ENCODE measurements around the gene GAS7. TPM values are rescaled to one million over a fixed set of nuclear protein-coding genes. Genes with fewer than 3 reads are reported as not detected.

GAS7 gene
- total and polyA plus RNA-seq, 10 of the 15 experiments (the other 5 are each of a cell fraction or from before 2014, with no cell fraction given), result 2.3 to 53.4 (median 24.0) TPM

DNA sequence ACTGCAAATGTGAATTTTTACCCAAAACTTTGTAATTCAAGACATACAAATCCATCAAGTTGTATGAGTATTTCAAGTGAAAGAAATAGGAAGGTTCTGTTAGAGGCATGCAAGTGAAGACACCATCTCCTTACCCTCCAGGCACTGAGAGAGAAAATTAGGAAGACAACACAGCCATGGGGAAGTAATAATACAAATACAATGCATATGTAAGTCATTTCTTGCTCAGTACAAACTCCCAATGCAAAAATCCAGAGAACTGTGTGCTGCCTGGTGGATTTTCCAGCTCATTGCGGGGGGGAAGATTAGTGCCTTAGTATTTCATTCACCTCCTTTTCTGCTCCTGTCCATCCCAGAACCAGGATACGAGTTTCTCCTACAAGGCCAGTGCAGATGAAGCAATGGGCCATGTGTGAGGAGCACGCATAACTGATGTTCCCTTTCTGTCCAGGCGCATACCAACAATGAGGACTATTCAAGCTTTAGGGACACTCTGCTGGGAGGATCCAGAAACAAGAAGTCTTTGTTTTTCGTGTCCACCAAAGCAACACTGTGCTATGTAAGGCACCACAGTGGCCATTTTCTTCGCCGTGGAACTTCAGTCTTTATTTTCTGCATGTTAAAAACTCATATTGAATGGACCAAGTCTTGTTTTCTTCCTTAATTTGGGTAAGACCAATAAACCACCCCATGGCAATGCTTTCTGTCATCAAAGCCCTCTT lies 149.6 kb downstream of the GAS7 start:
- H3K4me3 ChIP-seq, result peak overlapping the region; percentile 8; the same call in 1 of the 2 replicates
- H3K27ac ChIP-seq (ENCODE audit: control insufficient read depth, insufficient read depth), result peak overlapping the region; percentile 20
- CTCF ChIA-PET, result interaction anchor here (1.5 kb wide), 1 partner anchor 12 kb away, joined by 3 read pairs; no protein-coding TSS in a partner anchor
- H3K9ac ChIP-seq (ENCODE audit: control insufficient read depth, insufficient read depth, low read length), result no peak overlapping the region
- no peaks in the 10 kb centered on the region for H3K27me3 ChIP-seq (replicated peaks in 1 of 2; ENCODE audit: control insufficient read depth in 2 of 2, insufficient read depth in 2 of 2, low read length in 1 of 2)
- H2AFZ ChIP-seq (ENCODE audit: control insufficient read depth, low read depth, low read length), result no peak overlapping the region
- peaks cover 40% of the 10 kb centered on the region for H3K79me2 ChIP-seq (ENCODE audit: control insufficient read depth, insufficient read depth, low read length)
- no peaks in the 10 kb centered on the region for H4K20me1 ChIP-seq (ENCODE audit: control insufficient read depth, insufficient read depth)
- DNase-seq (ENCODE audit: low read depth, low spot score), result no peak
- H3K4me2 ChIP-seq (ENCODE audit: control insufficient read depth, insufficient read depth), result peak overlapping the region; percentile 0
- RAD21 ChIA-PET (ENCODE audit: unreplicated experiment), result no interaction called here
- H3K36me3 ChIP-seq (ENCODE audit: control insufficient read depth in 2 of 2, insufficient read depth in 2 of 2, low read length in 1 of 2), result no peaks in the 10 kb centered on the region
- POLR2A ChIA-PET, result interaction anchor here (0.6 to 0.7 kb wide), 2 partner anchors 8 to 64 kb away, joined by 3 to 6 read pairs; no protein-coding TSS in a partner anchor
- H3K4me1 ChIP-seq (ENCODE audit: control insufficient read depth, insufficient read depth, low read length), result peaks cover 37% of the 10 kb centered on the region
- intact Hi-C loops (cut with micrococcal nuclease; ENCODE audit: unreplicated experiment), result no loop called here
- ATAC-seq, result no peak
- in situ Hi-C loops (cut with MboI), result loop anchor here (25.0 kb wide), 1 partner anchor 1086 kb away; the partner anchor contains the start of gene PIK3R5
- 95% methylated on average over 7 of the region's 7 CpGs for WGBS (ENCODE audit: insufficient coverage, insufficient replicate concordance, low lambda C conversion rate, missing lambda C conversion rate)
- no peaks in the 10 kb centered on the region for H3K9me3 ChIP-seq (replicated peaks; ENCODE audit: control insufficient read depth, insufficient read depth, low read length)
- FAIRE-seq, result no peak
- SMC1A ChIA-PET (ENCODE audit: uncharacterized antibody, unreplicated experiment), result no interaction called here
- BruUV-seq (replicated peaks), result no TSS peak
- no peak for TF ChIP-seq IKZF1 (conservative IDR thresholded peaks at IDR 0.05)
- TF ChIP-seq POU2F2 (IDR thresholded peaks at IDR 0.05; ENCODE audit: borderline replicate concordance, low read depth, low read length), result no peak
- no peak for TF ChIP-seq RAD51 (IDR thresholded peaks at IDR 0.05)
- TF ChIP-seq MTA2 (IDR thresholded peaks at IDR 0.05; ENCODE audit: low read depth), result no peak
- TF ChIP-seq ESRRA (IDR thresholded peaks at IDR 0.05; ENCODE audit: low read length), result no peak
- no peak for TF ChIP-seq SPI1 (IDR thresholded peaks at IDR 0.05; ENCODE audit: borderline replicate concordance, insufficient read depth, low read depth, low read length)
- TF ChIP-seq, protein P1, sequence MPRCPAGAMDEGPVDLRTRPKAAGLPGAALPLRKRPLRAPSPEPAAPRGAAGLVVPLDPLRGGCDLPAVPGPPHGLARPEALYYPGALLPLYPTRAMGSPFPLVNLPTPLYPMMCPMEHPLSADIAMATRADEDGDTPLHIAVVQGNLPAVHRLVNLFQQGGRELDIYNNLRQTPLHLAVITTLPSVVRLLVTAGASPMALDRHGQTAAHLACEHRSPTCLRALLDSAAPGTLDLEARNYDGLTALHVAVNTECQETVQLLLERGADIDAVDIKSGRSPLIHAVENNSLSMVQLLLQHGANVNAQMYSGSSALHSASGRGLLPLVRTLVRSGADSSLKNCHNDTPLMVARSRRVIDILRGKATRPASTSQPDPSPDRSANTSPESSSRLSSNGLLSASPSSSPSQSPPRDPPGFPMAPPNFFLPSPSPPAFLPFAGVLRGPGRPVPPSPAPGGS (IDR thresholded peaks at IDR 0.05; ENCODE audit: borderline replicate concordance, insufficient read depth, low read depth, low read length, poor library complexity, severe bottlenecking), result no peak
- no peak for TF ChIP-seq CHD4 (IDR thresholded peaks at IDR 0.05)
- TF ChIP-seq, protein P2, sequence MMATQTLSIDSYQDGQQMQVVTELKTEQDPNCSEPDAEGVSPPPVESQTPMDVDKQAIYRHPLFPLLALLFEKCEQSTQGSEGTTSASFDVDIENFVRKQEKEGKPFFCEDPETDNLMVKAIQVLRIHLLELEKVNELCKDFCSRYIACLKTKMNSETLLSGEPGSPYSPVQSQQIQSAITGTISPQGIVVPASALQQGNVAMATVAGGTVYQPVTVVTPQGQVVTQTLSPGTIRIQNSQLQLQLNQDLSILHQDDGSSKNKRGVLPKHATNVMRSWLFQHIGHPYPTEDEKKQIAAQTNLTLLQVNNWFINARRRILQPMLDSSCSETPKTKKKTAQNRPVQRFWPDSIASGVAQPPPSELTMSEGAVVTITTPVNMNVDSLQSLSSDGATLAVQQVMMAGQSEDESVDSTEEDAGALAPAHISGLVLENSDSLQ (IDR thresholded peaks at IDR 0.05), result no peak
- no peak for TF ChIP-seq BHLHE40 (IDR thresholded peaks at IDR 0.05; ENCODE audit: borderline replicate concordance in 1 of 2, low read depth in 2 of 2, low read length in 1 of 2)
- no peak for TF ChIP-seq KAT2A (conservative IDR thresholded peaks at IDR 0.05; ENCODE audit: control insufficient read depth, low read depth, low read length)
- TF ChIP-seq RB1 (IDR thresholded peaks at IDR 0.05; ENCODE audit: borderline replicate concordance), result no peak
- TF ChIP-seq RUNX3 (IDR thresholded peaks at IDR 0.05; ENCODE audit: low read length), result no peak
- TF ChIP-seq ASH2L (IDR thresholded peaks at IDR 0.05; ENCODE audit: borderline replicate concordance, low read depth), result no peak
- TF ChIP-seq, protein P3, sequence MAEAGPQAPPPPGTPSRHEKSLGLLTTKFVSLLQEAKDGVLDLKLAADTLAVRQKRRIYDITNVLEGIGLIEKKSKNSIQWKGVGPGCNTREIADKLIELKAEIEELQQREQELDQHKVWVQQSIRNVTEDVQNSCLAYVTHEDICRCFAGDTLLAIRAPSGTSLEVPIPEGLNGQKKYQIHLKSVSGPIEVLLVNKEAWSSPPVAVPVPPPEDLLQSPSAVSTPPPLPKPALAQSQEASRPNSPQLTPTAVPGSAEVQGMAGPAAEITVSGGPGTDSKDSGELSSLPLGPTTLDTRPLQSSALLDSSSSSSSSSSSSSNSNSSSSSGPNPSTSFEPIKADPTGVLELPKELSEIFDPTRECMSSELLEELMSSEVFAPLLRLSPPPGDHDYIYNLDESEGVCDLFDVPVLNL (IDR thresholded peaks at IDR 0.05; ENCODE audit: low read depth, low read length), result no peak
- TF ChIP-seq GABPA (IDR thresholded peaks at IDR 0.05; ENCODE audit: low read depth), result no peak
- TF ChIP-seq, protein P4, sequence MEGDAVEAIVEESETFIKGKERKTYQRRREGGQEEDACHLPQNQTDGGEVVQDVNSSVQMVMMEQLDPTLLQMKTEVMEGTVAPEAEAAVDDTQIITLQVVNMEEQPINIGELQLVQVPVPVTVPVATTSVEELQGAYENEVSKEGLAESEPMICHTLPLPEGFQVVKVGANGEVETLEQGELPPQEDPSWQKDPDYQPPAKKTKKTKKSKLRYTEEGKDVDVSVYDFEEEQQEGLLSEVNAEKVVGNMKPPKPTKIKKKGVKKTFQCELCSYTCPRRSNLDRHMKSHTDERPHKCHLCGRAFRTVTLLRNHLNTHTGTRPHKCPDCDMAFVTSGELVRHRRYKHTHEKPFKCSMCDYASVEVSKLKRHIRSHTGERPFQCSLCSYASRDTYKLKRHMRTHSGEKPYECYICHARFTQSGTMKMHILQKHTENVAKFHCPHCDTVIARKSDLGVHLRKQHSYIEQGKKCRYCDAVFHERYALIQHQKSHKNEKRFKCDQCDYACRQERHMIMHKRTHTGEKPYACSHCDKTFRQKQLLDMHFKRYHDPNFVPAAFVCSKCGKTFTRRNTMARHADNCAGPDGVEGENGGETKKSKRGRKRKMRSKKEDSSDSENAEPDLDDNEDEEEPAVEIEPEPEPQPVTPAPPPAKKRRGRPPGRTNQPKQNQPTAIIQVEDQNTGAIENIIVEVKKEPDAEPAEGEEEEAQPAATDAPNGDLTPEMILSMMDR (IDR thresholded peaks at IDR 0.05 in 2 of 3, conservative IDR thresholded peaks at IDR 0.05 in 1 of 3; ENCODE audit: control insufficient read depth in 2 of 3, extremely low read depth in 1 of 3, insufficient read depth in 1 of 3, low read depth in 3 of 3, low read length in 3 of 3), result no peak
- TF ChIP-seq SRF (IDR thresholded peaks at IDR 0.05; ENCODE audit: low read depth in 2 of 2, low read length in 2 of 2), result no peak
- no peak for TF ChIP-seq PAX8 (IDR thresholded peaks at IDR 0.05)
